Endodermal cell (in vitro differentiated cells): ENCODE results near the gene SLC2A11. TPM values are rescaled to one million over a fixed set of nuclear protein-coding genes. Genes with fewer than 3 reads are reported as not detected.
A peak's percentile ranks its signal among the peaks of the same experiment; 100 is the strongest.

Source experiments
- DNase-seq: peaks from one replicate; pipeline ENCODE4 v3.0.0-alpha.2; 2017
- H3K27ac ChIP-seq: 2 replicates; pipeline ENCODE4 v1.5.1; 2013; ENCODE audit warnings: mild to moderate bottlenecking, low read depth, low read length, moderate library complexity
- H3K27me3 ChIP-seq: 2 replicates; pipeline ENCODE4 v1.6.1; 2013; ENCODE audit warnings: mild to moderate bottlenecking, low read length, moderate library complexity; ENCODE audit not compliant: insufficient read depth, control insufficient read depth, poor library complexity, severe bottlenecking
- H3K36me3 ChIP-seq: 2 replicates; pipeline ENCODE4 v1.7.0; 2013; ENCODE audit warnings: mild to moderate bottlenecking, low read length, moderate library complexity; ENCODE audit not compliant: control insufficient read depth, insufficient read depth
- H3K4me1 ChIP-seq: one replicate; pipeline ENCODE4 v1.7.0; 2013; ENCODE audit warnings: low read length; ENCODE audit not compliant: control insufficient read depth, insufficient read depth
- H3K4me3 ChIP-seq: 2 replicates; pipeline ENCODE4 v1.5.1; 2013; ENCODE audit warnings: mild to moderate bottlenecking, low read length, moderate library complexity
- H3K9ac ChIP-seq: 2 replicates; pipeline ENCODE4 v1.6.1; 2013; ENCODE audit warnings: mild to moderate bottlenecking, low read length, moderate library complexity; ENCODE audit not compliant: poor library complexity, severe bottlenecking; ENCODE audit errors: extremely low read depth
- H3K9me3 ChIP-seq: 2 replicates; pipeline ENCODE4 v1.6.1; 2013; ENCODE audit warnings: mild to moderate bottlenecking, low read length, moderate library complexity; ENCODE audit not compliant: control insufficient read depth
- H3K27ac Mint-ChIP-seq: 2 replicates; pipeline ENCODE4 v1.8.0; 2020; ENCODE audit warnings: mixed read lengths
- H3K27me3 Mint-ChIP-seq: 2 replicates; pipeline ENCODE4 v1.8.0; 2021; ENCODE audit warnings: mild to moderate bottlenecking, mixed read lengths; ENCODE audit not compliant: insufficient read depth
- H3K36me3 Mint-ChIP-seq: 2 replicates; pipeline ENCODE4 v1.8.0; 2020; ENCODE audit warnings: low read depth, mixed read lengths
- H3K4me1 Mint-ChIP-seq: 2 replicates; pipeline ENCODE4 v1.8.0; 2020; ENCODE audit warnings: mixed read lengths
- H3K4me3 Mint-ChIP-seq: 2 replicates; pipeline ENCODE4 v1.8.0; 2020; ENCODE audit warnings: mild to moderate bottlenecking, moderate library complexity, mixed read lengths
- H3K9me3 Mint-ChIP-seq: 2 replicates; pipeline ENCODE4 v1.8.0; 2020; ENCODE audit warnings: mild to moderate bottlenecking, mixed read lengths
- WGBS, 2 experiments: methylation state at CpG; one replicate each; pipeline versions ENCODE4 v1.1.5 to v1.1.7; 2013; ENCODE audit warnings: missing lambda C conversion rate in 2 of 2, mixed read lengths in 1 of 2; ENCODE audit not compliant: insufficient coverage in 1 of 2, insufficient read length in 1 of 2; 5-methylcytosine and 5-hydroxymethylcytosine counted together
- total RNA-seq, 2 donors: library from RNA; stranded (reverse); fragmentation: NEBNext Ultra II Directional in 1 of 2; extraction: Animal tissue kit (Norgen Biotek cat#: 25700) in 1 of 2; gene quantifications; 2 replicates in 1 of 2; 3 replicates in 1 of 2; pipeline ENCODE4 v1.2.1, GENCODE V29; 2021
- TF ChIP-seq, protein P1 (sequence below): fragments of 200-600 bp; sonication (generic); conservative IDR thresholded peaks from 2 replicates; pipeline ENCODE4 v1.5.0; 2021; ENCODE audit warnings: antibody characterized with exemption, mild to moderate bottlenecking

Gene SLC2A11
- total RNA-seq, 2 donors from 2014 or later, result 13.1 to 14.8 TPM

DNA sequence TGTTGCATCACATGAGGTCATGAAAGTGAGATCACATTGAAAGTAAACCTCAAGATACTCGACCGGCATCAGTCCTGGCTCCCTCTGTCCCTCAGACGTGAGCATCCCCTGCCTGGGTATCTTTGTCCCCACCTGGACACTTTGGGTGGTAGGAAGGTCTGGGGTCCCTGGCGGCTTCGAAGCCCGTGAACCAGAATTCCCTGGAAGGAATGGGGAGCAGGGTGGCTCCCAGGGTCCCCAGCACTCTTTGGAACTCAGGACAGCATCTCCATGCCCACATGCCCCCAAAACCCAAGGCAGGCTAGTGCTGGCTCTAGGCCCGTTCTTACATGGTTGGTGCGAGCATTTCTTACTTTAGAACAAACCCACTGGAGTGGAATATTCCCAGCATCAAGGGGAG, 26.4 kb upstream of the SLC2A11 start:
- Histone ChIP-seq H3K4me3 (no peak overlapping the region), H3K9ac (no peak overlapping the region), H3K36me3 (peaks cover 72% of the 10 kb centered on the region), H3K27me3 (no peaks in the 10 kb centered on the region), H3K9me3 (no peaks in the 10 kb centered on the region), H3K4me1 (no peaks in the 10 kb centered on the region), H3K27ac (no peak overlapping the region)
- Mint-ChIP-seq H3K27ac (no peak overlapping the region), H3K4me3 (no peak overlapping the region), H3K27me3 (no peaks in the 10 kb centered on the region), H3K9me3 (no peaks in the 10 kb centered on the region), H3K36me3 (peaks cover 55% of the 10 kb centered on the region), H3K4me1 (no peaks in the 10 kb centered on the region)
- no peak for DNase-seq
- TF ChIP-seq, protein P1, sequence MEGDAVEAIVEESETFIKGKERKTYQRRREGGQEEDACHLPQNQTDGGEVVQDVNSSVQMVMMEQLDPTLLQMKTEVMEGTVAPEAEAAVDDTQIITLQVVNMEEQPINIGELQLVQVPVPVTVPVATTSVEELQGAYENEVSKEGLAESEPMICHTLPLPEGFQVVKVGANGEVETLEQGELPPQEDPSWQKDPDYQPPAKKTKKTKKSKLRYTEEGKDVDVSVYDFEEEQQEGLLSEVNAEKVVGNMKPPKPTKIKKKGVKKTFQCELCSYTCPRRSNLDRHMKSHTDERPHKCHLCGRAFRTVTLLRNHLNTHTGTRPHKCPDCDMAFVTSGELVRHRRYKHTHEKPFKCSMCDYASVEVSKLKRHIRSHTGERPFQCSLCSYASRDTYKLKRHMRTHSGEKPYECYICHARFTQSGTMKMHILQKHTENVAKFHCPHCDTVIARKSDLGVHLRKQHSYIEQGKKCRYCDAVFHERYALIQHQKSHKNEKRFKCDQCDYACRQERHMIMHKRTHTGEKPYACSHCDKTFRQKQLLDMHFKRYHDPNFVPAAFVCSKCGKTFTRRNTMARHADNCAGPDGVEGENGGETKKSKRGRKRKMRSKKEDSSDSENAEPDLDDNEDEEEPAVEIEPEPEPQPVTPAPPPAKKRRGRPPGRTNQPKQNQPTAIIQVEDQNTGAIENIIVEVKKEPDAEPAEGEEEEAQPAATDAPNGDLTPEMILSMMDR, result no peak
- WGBS, 2 experiments, result 93 to 100% methylated on average over 4 to 8 of the region's 8 CpGs

GRCh38 chr22:23831781-23832180, 25.9 kb upstream of the SLC2A11 start:
- H3K9me3 Mint-ChIP-seq, result no peaks in the 10 kb centered on the region
- H3K36me3 ChIP-seq, result peaks cover 70% of the 10 kb centered on the region
- H3K27me3 ChIP-seq, result no peaks in the 10 kb centered on the region
- TF ChIP-seq, protein P1, result no peak
- no peaks in the 10 kb centered on the region for H3K4me1 ChIP-seq
- H3K4me3 ChIP-seq, result no peak overlapping the region
- no peak overlapping the region for H3K9ac ChIP-seq
- no peak overlapping the region for H3K27ac ChIP-seq
- H3K36me3 Mint-ChIP-seq, result peaks cover 53% of the 10 kb centered on the region
- WGBS, 2 experiments, result 92 to 100% methylated on average over 6 to 10 of the region's 10 CpGs
- no peak overlapping the region for H3K27ac Mint-ChIP-seq
- no peaks in the 10 kb centered on the region for H3K4me1 Mint-ChIP-seq
- no peak overlapping the region for H3K4me3 Mint-ChIP-seq
- no peaks in the 10 kb centered on the region for H3K27me3 Mint-ChIP-seq
- H3K9me3 ChIP-seq, result no peaks in the 10 kb centered on the region
- no peak for DNase-seq

DNA sequence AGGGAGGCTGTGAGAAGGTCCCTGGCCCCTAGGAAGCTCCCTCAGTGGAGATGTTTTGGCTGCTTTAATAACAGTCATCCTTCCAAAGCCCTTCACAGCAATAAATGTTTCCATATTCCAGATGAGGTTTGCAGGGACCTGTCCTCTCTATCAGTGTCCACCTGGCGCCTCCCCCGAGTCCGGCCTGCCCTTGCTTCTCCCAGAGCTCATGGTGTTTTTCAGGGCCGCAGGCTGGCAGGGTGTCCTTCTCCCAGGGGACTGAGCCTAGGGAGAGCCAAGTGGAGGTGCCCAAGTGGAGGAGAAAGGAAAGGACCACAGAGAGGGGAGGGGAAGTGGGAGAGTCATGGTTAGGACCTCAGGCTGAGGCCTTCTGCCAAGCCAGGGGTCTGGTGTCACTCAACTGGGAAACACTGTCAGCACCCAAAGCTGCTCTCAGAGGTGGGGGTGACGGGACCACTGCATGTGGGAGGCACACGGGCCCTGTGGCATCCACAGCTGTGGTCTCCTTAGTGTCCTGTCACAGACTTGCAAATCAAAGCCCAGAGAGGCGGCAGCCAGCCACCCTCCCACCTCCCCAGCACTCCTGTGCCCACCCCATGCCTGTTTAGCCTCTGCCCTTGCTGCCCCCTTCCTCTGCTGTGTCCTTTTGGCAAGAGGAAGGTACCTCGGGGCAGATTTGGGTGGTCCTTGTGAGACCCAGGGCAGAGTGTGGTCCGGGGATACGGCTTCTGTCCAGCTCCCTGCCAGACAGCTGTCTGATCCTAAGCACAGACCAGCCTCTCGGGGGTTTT, 25.3 kb upstream of the SLC2A11 start:
- TF ChIP-seq, protein P1, result no peak
- H3K27me3 ChIP-seq, result no peaks in the 10 kb centered on the region
- H3K4me3 ChIP-seq, result no peak overlapping the region
- whole genome bisulfite sequencing, 2 experiments, result 85 to 87% methylated on average over 9 to 11 of the region's 11 CpGs
- no peaks in the 10 kb centered on the region for H3K4me1 ChIP-seq
- no peak overlapping the region for H3K4me3 Mint-ChIP-seq
- H3K27me3 Mint-ChIP-seq, result no peaks in the 10 kb centered on the region
- no peak overlapping the region for H3K27ac ChIP-seq
- peaks cover 63% of the 10 kb centered on the region for H3K36me3 ChIP-seq
- H3K9me3 ChIP-seq, result no peaks in the 10 kb centered on the region
- H3K9ac ChIP-seq, result no peak overlapping the region
- peak overlapping the region; percentile 78 for H3K27ac Mint-ChIP-seq
- no peaks in the 10 kb centered on the region for H3K4me1 Mint-ChIP-seq
- DNase-seq, result no peak
- H3K9me3 Mint-ChIP-seq, result no peaks in the 10 kb centered on the region
- peaks cover 49% of the 10 kb centered on the region for H3K36me3 Mint-ChIP-seq
